ENCODE data around the gene SMIM38. TPM values are rescaled to one million over a fixed set of nuclear protein-coding genes. Genes with fewer than 3 reads are reported as not detected.

The SMIM38 gene
- total RNA-seq, 1 experiment from 2014 or later, result 0.54 TPM

GRCh38 chr11:69145050-69145380 is 10.7 kb upstream of the SMIM38 start:
- Histone ChIP-seq H3K36me3 (ENCODE audit: control insufficient read depth in 1 of 2, insufficient read depth in 2 of 2, low read length in 2 of 2) (no peaks in the 10 kb centered on the region), H4K20me1 (ENCODE audit: insufficient read depth) (no peaks in the 10 kb centered on the region), H2AFZ (ENCODE audit: low read depth, low read length, poor library complexity, severe bottlenecking) (no peak overlapping the region), H3K9me2 (ENCODE audit: insufficient read depth) (no peaks in the 10 kb centered on the region), H3K4me3 (replicated peaks in 1 of 2; ENCODE audit: low read depth in 1 of 2, low read length in 2 of 2) (no peak overlapping the region), H3K79me2 (ENCODE audit: insufficient read depth, low read length) (no peaks in the 10 kb centered on the region), H3K9ac (ENCODE audit: low read length) (no peak overlapping the region), H3K4me2 (ENCODE audit: low read length) (no peak overlapping the region), H3K27me3 (ENCODE audit: insufficient read depth, low read length) (no peaks in the 10 kb centered on the region), H3K27ac (ENCODE audit: low read depth, low read length) (no peak overlapping the region), H3K9me3 (ENCODE audit: control insufficient read depth in 1 of 2, insufficient read depth in 1 of 2, low read depth in 1 of 2, low read length in 2 of 2) (peaks cover 6 to 12% of the 10 kb centered on the region in 2 experiments; a peak in 3 of 4 replicates), H3K4me1 (ENCODE audit: control insufficient read depth in 1 of 2, insufficient read depth in 2 of 2, low read length in 2 of 2) (no peaks in the 10 kb centered on the region)
- no peak for ATAC-seq
- no TSS peak for BruUV-seq (replicated peaks)
- ChIA-PET CTCF (no interaction called here), RAD21 (ENCODE audit: low non-redundant PET in 1 of 2, low total read pairs in 2 of 2, uncharacterized antibody in 2 of 2, unreplicated experiment in 2 of 2) (no interaction called here), POLR2A (no interaction called here)
- intact Hi-C loops (cut with micrococcal nuclease), result no loop called here
- TF ChIP-seq SIN3A (IDR thresholded peaks at IDR 0.05; ENCODE audit: low read depth) (no peak), ZBTB33 (IDR thresholded peaks at IDR 0.05; ENCODE audit: extremely low read depth, insufficient replicate concordance, low read length) (no peak), ZFX (IDR thresholded peaks at IDR 0.05) (no peak), POLR2A (IDR thresholded peaks at IDR 0.05; ENCODE audit: borderline replicate concordance, extremely low read depth, insufficient read depth, insufficient read length) (no peak), SP1 (IDR thresholded peaks at IDR 0.05; ENCODE audit: low read depth) (no peak), JUND (IDR thresholded peaks at IDR 0.05) (no peak), POLR2AphosphoS5 (IDR thresholded peaks at IDR 0.05; ENCODE audit: low read depth, low read length) (no peak), TCF7L2 (IDR thresholded peaks at IDR 0.05; ENCODE audit: borderline replicate concordance, extremely low read depth, insufficient read depth, insufficient read length) (no peak), CTCF (IDR thresholded peaks at IDR 0.05 in 2 of 3, conservative IDR thresholded peaks at IDR 0.05 in 1 of 3; ENCODE audit: borderline replicate concordance in 1 of 3, insufficient read depth in 1 of 3, low read depth in 2 of 3, low read length in 2 of 3) (no peak), ZNF274 (IDR thresholded peaks at IDR 0.05; ENCODE audit: low read depth, low read length) (no peak), RAD21 (IDR thresholded peaks at IDR 0.05; ENCODE audit: low read depth) (no peak)
- no peak for DNase-seq (ENCODE audit: low read depth, low spot score)
